ENCODE measurements around the gene MID2.
"Not testable (repeated sequence)": the region's sequence is repeated elsewhere in the genome, so short reads cannot be mapped to it uniquely, and the experiment has no call there.

MID2 gene

DNA sequence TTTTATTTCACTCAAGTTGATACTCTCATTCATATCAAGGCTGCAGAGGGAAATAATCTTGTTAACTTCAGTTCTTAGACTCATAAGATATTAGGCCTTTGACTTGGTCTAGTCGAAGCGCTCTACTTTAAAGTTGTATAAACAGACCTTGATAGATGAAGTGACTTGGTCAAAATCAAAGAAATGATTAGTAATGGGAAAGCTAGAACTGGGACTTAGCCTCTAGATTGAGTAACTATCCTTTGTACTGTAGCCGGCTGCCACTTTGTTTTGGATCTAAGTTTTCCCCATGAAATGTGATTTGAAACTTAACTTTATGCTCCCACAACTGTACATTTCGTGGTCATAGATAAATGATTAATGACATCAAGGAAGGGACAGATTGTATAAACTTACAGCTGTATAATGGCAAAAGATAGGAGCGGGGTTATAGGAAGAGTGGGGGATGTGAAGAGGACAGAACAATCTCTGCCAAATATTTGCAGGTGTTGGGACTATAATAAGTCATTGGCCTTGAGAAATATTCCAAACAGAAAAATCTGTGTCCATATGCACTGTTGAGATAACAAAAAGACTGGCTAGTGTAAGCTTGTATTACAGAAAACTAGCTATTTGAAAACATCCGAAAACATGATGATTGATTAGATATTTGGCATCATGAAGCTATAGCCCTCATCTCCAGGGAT is 17.2 kb downstream of the MID2 start:
- TF ChIP-seq, protein P1, sequence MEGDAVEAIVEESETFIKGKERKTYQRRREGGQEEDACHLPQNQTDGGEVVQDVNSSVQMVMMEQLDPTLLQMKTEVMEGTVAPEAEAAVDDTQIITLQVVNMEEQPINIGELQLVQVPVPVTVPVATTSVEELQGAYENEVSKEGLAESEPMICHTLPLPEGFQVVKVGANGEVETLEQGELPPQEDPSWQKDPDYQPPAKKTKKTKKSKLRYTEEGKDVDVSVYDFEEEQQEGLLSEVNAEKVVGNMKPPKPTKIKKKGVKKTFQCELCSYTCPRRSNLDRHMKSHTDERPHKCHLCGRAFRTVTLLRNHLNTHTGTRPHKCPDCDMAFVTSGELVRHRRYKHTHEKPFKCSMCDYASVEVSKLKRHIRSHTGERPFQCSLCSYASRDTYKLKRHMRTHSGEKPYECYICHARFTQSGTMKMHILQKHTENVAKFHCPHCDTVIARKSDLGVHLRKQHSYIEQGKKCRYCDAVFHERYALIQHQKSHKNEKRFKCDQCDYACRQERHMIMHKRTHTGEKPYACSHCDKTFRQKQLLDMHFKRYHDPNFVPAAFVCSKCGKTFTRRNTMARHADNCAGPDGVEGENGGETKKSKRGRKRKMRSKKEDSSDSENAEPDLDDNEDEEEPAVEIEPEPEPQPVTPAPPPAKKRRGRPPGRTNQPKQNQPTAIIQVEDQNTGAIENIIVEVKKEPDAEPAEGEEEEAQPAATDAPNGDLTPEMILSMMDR (IDR thresholded peaks at IDR 0.05; ENCODE audit: low read depth, low read length, missing control alignments), result no peak
- DNase-seq (ENCODE audit: low read depth), result no peak
- H3K4me3 ChIP-seq (ENCODE audit: low read depth, low read length), result no peak overlapping the region

DNA sequence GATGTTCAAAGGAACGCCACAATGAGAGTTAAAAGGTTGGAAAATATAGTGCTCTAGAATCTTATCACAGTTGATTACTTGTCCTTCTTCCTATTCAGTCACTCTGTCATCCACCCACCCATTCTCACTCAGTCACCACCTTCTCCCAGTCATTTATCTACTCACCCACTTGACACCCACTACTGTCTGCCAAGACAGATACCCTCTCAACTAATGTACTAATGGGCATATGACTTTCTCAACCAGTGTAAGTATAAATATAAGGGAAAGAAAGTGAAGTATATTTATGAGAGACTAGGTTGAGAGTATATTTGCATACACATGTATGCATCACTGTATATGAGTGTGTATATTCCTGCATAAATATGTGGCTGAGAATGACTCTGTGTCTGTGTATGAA is 20.0 kb downstream of the MID2 start:
- no peak for DNase-seq (ENCODE audit: low read depth)
- TF ChIP-seq, protein P1 (IDR thresholded peaks at IDR 0.05; ENCODE audit: low read depth, low read length, missing control alignments), result no peak
- no peak overlapping the region for H3K4me3 ChIP-seq (ENCODE audit: low read depth, low read length)

DNA sequence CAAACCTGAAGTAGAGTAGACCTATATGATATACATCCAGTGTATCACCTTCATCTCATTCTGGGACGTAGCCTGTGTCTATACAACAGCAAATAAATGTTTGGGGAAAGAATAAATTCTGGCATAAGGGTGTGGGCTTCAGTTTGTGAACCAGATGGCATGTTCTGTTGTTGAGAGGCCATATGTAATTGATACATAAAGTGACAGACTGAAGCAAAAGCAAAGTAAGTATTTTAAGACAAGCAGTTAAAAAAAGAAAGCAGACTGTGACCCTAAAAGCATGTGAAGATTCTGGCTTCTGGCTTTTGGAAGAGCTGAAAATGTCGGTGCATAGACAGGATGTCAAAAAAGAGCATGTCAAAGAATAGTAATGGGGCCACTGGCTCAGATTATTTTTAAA is 22.9 kb downstream of the MID2 start:
- no peak overlapping the region for H3K4me3 ChIP-seq (ENCODE audit: low read depth, low read length)
- TF ChIP-seq, protein P1 (IDR thresholded peaks at IDR 0.05; ENCODE audit: low read depth, low read length, missing control alignments), result no peak
- no peak for DNase-seq (ENCODE audit: low read depth)

DNA sequence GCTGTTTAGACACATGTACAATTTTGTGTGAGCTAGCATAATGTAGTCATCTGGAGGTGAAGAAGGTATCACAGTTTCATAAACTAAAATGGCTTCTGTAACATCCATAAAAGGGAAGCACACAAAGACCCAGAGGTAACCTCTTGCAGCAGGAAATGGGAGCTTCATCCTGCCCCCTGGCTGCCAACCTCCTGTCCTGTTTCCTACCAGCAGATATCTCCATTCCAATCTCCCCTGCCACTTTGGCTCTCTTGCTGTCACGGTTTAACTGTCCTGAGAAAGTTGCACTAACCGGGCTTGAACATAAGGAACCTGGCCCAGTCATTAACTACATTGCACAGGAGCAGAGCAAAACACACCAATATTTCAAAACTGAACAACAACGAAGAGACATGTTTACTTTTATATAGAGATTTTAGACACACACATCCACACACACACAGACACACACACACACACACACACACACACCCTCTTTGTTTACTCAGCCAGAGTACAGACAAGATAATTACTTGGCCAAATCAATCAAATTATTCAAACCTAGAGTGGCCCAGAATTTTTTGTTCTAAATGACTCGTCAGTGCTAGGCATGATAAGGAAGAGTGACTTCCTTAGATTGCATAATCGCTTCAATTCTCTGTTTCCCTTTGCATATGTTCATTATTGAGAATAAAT is 24.2 kb downstream of the MID2 start:
- H3K4me3 ChIP-seq (ENCODE audit: low read depth, low read length), result no peak overlapping the region
- TF ChIP-seq, protein P1 (IDR thresholded peaks at IDR 0.05; ENCODE audit: low read depth, low read length, missing control alignments), result no peak
- DNase-seq (ENCODE audit: low read depth), result no peak

DNA sequence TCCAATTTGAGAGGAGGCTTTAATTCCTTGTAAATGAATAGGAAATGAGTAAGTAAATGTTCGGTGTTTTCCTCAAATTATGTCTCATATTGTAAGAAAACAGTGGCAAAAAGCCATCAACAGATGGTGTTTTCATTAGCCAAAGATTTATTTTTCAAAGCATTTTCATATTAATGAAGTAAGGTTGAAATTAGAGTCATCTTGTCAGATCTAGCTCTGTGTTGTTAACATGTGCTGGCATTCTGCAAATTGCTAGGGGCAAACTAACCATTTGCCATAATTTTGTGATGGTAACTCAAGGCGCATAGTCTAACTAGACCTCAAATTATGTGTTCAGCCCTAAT is 24.7 kb downstream of the MID2 start:
- no peak overlapping the region for H3K4me3 ChIP-seq (ENCODE audit: low read depth, low read length)
- DNase-seq (ENCODE audit: low read depth), result no peak
- TF ChIP-seq, protein P1 (IDR thresholded peaks at IDR 0.05; ENCODE audit: low read depth, low read length, missing control alignments), result no peak

DNA sequence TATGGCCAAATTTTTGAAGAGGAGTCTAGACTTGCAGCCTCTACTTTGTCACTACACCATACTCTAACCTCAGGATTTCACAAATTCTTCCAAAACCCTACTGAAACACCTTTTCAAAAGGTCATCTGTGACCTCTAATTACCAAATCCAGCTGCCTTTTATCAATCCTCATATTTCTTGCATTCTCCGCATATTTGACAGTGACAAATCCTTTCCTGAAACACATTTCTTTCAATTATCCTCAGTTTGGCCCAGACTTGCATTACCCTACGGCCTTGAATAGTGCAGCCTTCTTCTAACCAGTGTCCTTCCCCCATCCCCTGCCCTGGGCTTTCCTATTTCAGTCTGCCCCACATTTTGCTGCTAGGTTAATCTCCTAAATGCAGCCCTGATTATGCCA is 25.5 kb downstream of the MID2 start:
- no peak for DNase-seq (ENCODE audit: low read depth)
- TF ChIP-seq, protein P1 (IDR thresholded peaks at IDR 0.05; ENCODE audit: low read depth, low read length, missing control alignments), result no peak
- no peak overlapping the region for H3K4me3 ChIP-seq (ENCODE audit: low read depth, low read length)

DNA sequence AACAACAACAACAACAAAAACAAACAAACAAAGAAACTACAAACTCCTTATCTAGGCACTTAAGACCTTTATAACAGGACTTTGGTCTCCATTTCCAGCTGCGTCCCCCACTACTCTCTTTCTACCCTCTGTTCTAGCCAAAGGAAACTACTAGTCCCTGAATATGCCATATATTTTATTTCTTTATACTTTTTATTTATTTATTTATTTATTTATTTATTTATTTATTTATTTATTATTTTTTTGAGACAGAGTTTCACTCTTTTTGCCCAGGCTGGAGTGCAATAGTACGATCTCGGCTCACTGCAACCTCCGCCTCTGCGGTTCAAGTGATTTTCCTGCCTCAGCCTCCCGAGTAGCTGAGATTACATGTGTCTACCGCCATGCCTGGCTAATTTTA is 26.0 kb downstream of the MID2 start:
- not testable (repeated sequence) for H3K4me3 ChIP-seq (ENCODE audit: low read depth, low read length); DNase-seq (ENCODE audit: low read depth)

All from GM12864 (cell line).